Keratinocyte (primary cell): ENCODE results near the gene E2F7.
"Not testable (repeated sequence)": the region's sequence is repeated elsewhere in the genome, so short reads cannot be mapped to it uniquely, and the experiment has no call there.

ENCODE experiments used
- EZH2 ChIP-seq: IDR thresholded peaks from one replicate; pipeline ENCODE4 v1.6.1; 2012; ENCODE audit warnings: inconsistent platforms, mild to moderate bottlenecking, low read length, moderate library complexity
- TF ChIP-seq, protein P1 (sequence below), 3 experiments: IDR thresholded peaks in 1 of 3; conservative IDR thresholded peaks in 1 of 3; optimal IDR thresholded peaks in 1 of 3; 2 replicates in 2 of 3; 3 replicates in 1 of 3; pipeline versions ENCODE3 to v1.5.1; 2011; ENCODE audit warnings: low read length in 3 of 3, mild to moderate bottlenecking in 3 of 3, moderate library complexity in 2 of 3, control low read depth in 1 of 3, inconsistent platforms in 1 of 3; ENCODE audit not compliant: insufficient read depth in 2 of 3; ENCODE audit errors: extremely low read depth in 1 of 3

DNA sequence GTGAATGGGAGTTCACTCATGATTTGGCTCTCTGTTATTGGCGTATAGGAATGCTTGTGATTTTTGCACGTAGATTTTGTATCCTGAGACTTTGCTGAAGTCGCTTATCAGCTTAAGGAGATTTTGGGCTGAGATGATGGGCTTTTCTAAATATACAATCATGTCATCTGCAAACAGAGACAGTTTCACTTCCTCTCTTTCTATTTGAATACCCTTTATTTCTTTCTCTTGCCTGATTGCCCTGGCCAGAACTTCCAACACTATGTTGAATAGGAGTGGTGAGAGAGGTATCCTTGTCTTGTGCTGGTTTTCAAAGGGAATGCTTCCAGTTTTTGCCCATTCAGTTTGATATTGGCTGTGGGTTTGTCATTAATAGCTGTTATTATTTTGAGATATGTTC, 26.9 kb upstream of the E2F7 start:
- TF ChIP-seq, protein P1, sequence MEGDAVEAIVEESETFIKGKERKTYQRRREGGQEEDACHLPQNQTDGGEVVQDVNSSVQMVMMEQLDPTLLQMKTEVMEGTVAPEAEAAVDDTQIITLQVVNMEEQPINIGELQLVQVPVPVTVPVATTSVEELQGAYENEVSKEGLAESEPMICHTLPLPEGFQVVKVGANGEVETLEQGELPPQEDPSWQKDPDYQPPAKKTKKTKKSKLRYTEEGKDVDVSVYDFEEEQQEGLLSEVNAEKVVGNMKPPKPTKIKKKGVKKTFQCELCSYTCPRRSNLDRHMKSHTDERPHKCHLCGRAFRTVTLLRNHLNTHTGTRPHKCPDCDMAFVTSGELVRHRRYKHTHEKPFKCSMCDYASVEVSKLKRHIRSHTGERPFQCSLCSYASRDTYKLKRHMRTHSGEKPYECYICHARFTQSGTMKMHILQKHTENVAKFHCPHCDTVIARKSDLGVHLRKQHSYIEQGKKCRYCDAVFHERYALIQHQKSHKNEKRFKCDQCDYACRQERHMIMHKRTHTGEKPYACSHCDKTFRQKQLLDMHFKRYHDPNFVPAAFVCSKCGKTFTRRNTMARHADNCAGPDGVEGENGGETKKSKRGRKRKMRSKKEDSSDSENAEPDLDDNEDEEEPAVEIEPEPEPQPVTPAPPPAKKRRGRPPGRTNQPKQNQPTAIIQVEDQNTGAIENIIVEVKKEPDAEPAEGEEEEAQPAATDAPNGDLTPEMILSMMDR (optimal IDR thresholded peaks at IDR 0.05 in 1 of 3, IDR thresholded peaks at IDR 0.05 in 1 of 3, conservative IDR thresholded peaks at IDR 0.05 in 1 of 3; ENCODE audit: extremely low read depth in 1 of 3, insufficient read depth in 2 of 3, low read length in 3 of 3) = not testable (repeated sequence)
- TF ChIP-seq EZH2 = not testable (repeated sequence)
